SU-DHL-6 (cell line): ENCODE results near the gene FOSL2.

Experiments
- EZH2phosphoT487 ChIP-seq: fragments of 200-600 bp; sonication (generic), shearing (Covaris generic); conservative IDR thresholded peaks from 2 replicates; pipeline ENCODE4 v1.6.1; 2018; ENCODE audit warnings: mild to moderate bottlenecking, antibody characterized with exemption, low read length, moderate library complexity, mixed read lengths
- TF ChIP-seq, protein P1 (sequence below): fragments of 200-600 bp; sonication (generic); IDR thresholded peaks from one replicate; pipeline ENCODE4 v1.5.1; 2017; ENCODE audit warnings: antibody characterized with exemption, mild to moderate bottlenecking, low read length, moderate library complexity; ENCODE audit not compliant: insufficient read depth, poor library complexity, severe bottlenecking

GRCh38 chr2:28461056-28461455 is 68.4 kb downstream of the FOSL2 start:
- TF ChIP-seq, protein P1, sequence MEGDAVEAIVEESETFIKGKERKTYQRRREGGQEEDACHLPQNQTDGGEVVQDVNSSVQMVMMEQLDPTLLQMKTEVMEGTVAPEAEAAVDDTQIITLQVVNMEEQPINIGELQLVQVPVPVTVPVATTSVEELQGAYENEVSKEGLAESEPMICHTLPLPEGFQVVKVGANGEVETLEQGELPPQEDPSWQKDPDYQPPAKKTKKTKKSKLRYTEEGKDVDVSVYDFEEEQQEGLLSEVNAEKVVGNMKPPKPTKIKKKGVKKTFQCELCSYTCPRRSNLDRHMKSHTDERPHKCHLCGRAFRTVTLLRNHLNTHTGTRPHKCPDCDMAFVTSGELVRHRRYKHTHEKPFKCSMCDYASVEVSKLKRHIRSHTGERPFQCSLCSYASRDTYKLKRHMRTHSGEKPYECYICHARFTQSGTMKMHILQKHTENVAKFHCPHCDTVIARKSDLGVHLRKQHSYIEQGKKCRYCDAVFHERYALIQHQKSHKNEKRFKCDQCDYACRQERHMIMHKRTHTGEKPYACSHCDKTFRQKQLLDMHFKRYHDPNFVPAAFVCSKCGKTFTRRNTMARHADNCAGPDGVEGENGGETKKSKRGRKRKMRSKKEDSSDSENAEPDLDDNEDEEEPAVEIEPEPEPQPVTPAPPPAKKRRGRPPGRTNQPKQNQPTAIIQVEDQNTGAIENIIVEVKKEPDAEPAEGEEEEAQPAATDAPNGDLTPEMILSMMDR = no peak
- no peak for TF ChIP-seq EZH2phosphoT487
